ENCODE data around the gene FAM50B.

The FAM50B gene

GRCh38 chr6:3847521-3847920, 1.7 kb upstream of the FAM50B start:
- no peak for TF ChIP-seq CTCF (IDR thresholded peaks at IDR 0.05; ENCODE audit: low read depth, low read length, missing control alignments)
- DNase-seq (ENCODE audit: extremely low read depth, low read depth) = no peak
- H3K4me3 ChIP-seq (replicated peaks; ENCODE audit: low read depth, low read length) = no peak overlapping the region

- TF ChIP-seq CTCF (IDR thresholded peaks at IDR 0.05; ENCODE audit: low read depth, low read length, missing control alignments) = no peak
- peak overlapping the region; percentile 54 for H3K4me3 ChIP-seq (replicated peaks; ENCODE audit: low read depth, low read length)
- no peak for DNase-seq (ENCODE audit: extremely low read depth, low read depth)
Observed at GRCh38 chr6:3848380-3848779, 793 bp upstream of the FAM50B start.

GRCh38 chr6:3849681-3850450, 693 bp downstream of the FAM50B start:
- TF ChIP-seq CTCF (IDR thresholded peaks at IDR 0.05; ENCODE audit: low read depth, low read length, missing control alignments) = no peak
- DNase-seq (ENCODE audit: extremely low read depth, low read depth) = no peak
- peak overlapping the region; percentile 54 for H3K4me3 ChIP-seq (replicated peaks; ENCODE audit: low read depth, low read length)

GRCh38 chr6:3850451-3851203, 1.5 kb downstream of the FAM50B start:
- no peak for TF ChIP-seq CTCF (IDR thresholded peaks at IDR 0.05; ENCODE audit: low read depth, low read length, missing control alignments)
- H3K4me3 ChIP-seq (replicated peaks; ENCODE audit: low read depth, low read length) = no peak overlapping the region
- no peak for DNase-seq (ENCODE audit: extremely low read depth, low read depth)

- no peak overlapping the region for H3K4me3 ChIP-seq (replicated peaks; ENCODE audit: low read depth, low read length)
- no peak for TF ChIP-seq CTCF (IDR thresholded peaks at IDR 0.05; ENCODE audit: low read depth, low read length, missing control alignments)
- DNase-seq (ENCODE audit: extremely low read depth, low read depth) = no peak
Observed at GRCh38 chr6:3851839-3852238, 2.7 kb downstream of the FAM50B start.

- no peak for TF ChIP-seq CTCF (IDR thresholded peaks at IDR 0.05; ENCODE audit: low read depth, low read length, missing control alignments)
- H3K4me3 ChIP-seq (replicated peaks; ENCODE audit: low read depth, low read length) = no peak overlapping the region
- DNase-seq (ENCODE audit: extremely low read depth, low read depth) = no peak
Observed at GRCh38 chr6:3852391-3852790, 3.2 kb downstream of the FAM50B start.
